AG09309 (cell line): ENCODE data around the gene CHADL.
A peak's percentile ranks its signal among the peaks of the same experiment; 100 is the strongest.

Source experiments
- DNase-seq: peaks from one replicate; pipeline ENCODE4 v3.0.0-alpha.2; 2010; ENCODE audit warnings: low read depth
- H3K4me3 ChIP-seq: 2 replicates; pipeline ENCODE4 v1.5.1; 2011; ENCODE audit warnings: mild to moderate bottlenecking, low read depth, low read length, moderate library complexity; ENCODE audit not compliant: control insufficient read depth
- CTCF ChIP-seq: IDR thresholded peaks from 2 replicates; pipeline ENCODE4 v1.5.1; 2011; ENCODE audit warnings: mild to moderate bottlenecking, low read depth, low read length, inconsistent platforms; ENCODE audit not compliant: insufficient read depth, control insufficient read depth; ENCODE audit errors: missing control alignments

CHADL gene

GRCh38 chr22:41284465-41284864 lies 43.7 kb upstream of the CHADL start:
- no peak for DNase-seq
- no peak for TF ChIP-seq CTCF
- H3K4me3 ChIP-seq: peak overlapping the region; percentile 74; the same call in 1 of the 2 replicates

- H3K4me3 ChIP-seq: no peak overlapping the region
- TF ChIP-seq CTCF: no peak
- no peak for DNase-seq
These were observed 40.1 kb upstream of the CHADL start for GRCh38 chr22:41280854-41281253.

GRCh38 chr22:41280065-41280464 lies 39.3 kb upstream of the CHADL start:
- H3K4me3 ChIP-seq: no peak overlapping the region
- DNase-seq: no peak
- TF ChIP-seq CTCF: no peak

GRCh38 chr22:41274856-41275255 lies 34.1 kb upstream of the CHADL start:
- no peak for DNase-seq
- no peak for TF ChIP-seq CTCF
- no peak overlapping the region for H3K4me3 ChIP-seq

GRCh38 chr22:41273128-41273527 lies 32.4 kb upstream of the CHADL start:
- no peak overlapping the region for H3K4me3 ChIP-seq
- TF ChIP-seq CTCF: no peak
- DNase-seq: no peak

GRCh38 chr22:41271787-41272186 lies 31.1 kb upstream of the CHADL start:
- no peak overlapping the region for H3K4me3 ChIP-seq
- TF ChIP-seq CTCF: no peak
- no peak for DNase-seq

GRCh38 chr22:41267958-41268357 lies 27.2 kb upstream of the CHADL start:
- no peak for TF ChIP-seq CTCF
- H3K4me3 ChIP-seq: no peak overlapping the region
- no peak for DNase-seq
